Measurements from ENCODE around the gene PRKG1. TPM values are rescaled to one million over a fixed set of nuclear protein-coding genes. Genes with fewer than 3 reads are reported as not detected.

The PRKG1 gene
- polyA plus RNA-seq, 1 donor (not counting 4 experiments of a cell fraction or from before 2014, with no cell fraction given) = 0.24 TPM

- FAIRE-seq = no peak
- TF ChIP-seq CTCF (optimal IDR thresholded peaks at IDR 0.05 in 1 of 3, IDR thresholded peaks at IDR 0.05 in 1 of 3, conservative IDR thresholded peaks at IDR 0.05 in 1 of 3; ENCODE audit: extremely low read depth in 1 of 3, insufficient read depth in 2 of 3, low read length in 3 of 3) (no peak), EZH2 (IDR thresholded peaks at IDR 0.05; ENCODE audit: low read length) (no peak)
- no peaks in the 10 kb centered on the region for H3K9me3 ChIP-seq (ENCODE audit: control insufficient read depth, low read depth, low read length)
Measured at GRCh38 chr10:52030975-52031374, 956.7 kb downstream of the PRKG1 start.

GRCh38 chr10:52031771-52032170, 957.5 kb downstream of the PRKG1 start:
- FAIRE-seq = no peak

More at GRCh38 chr10:52030975-52031374, 956.7 kb downstream of the PRKG1 start:
- Histone ChIP-seq H3K79me2 (ENCODE audit: control insufficient read depth, insufficient read depth, low read length) (no peaks in the 10 kb centered on the region), H3K9ac (ENCODE audit: control insufficient read depth, extremely low read depth, insufficient read depth, low read length) (no peak overlapping the region), H3K27ac (ENCODE audit: control insufficient read depth, insufficient read depth, low read length) (no peak overlapping the region), H4K20me1 (ENCODE audit: control insufficient read depth, extremely low read depth, insufficient read depth, low read length) (no peaks in the 10 kb centered on the region), H3K36me3 (ENCODE audit: control insufficient read depth in 2 of 2, extremely low read depth in 1 of 2, insufficient read depth in 2 of 2, low read length in 2 of 2) (no peaks in the 10 kb centered on the region), H3K4me2 (ENCODE audit: control insufficient read depth, extremely low read depth, insufficient read depth, low read depth, low read length) (no peak overlapping the region), H3K9me1 (ENCODE audit: control insufficient read depth, extremely low read depth, insufficient read depth, low read length) (no peaks in the 10 kb centered on the region), H3K4me3 (ENCODE audit: control insufficient read depth in 2 of 3, extremely low read depth in 1 of 3, insufficient read depth in 2 of 3, low read depth in 1 of 3, low read length in 3 of 3) (no peak overlapping the region), H3K27me3 (ENCODE audit: control insufficient read depth, extremely low read depth, insufficient read depth, low read length) (no peaks in the 10 kb centered on the region), H2AFZ (ENCODE audit: control insufficient read depth, low read length) (no peak overlapping the region), H3K4me1 (ENCODE audit: control insufficient read depth, extremely low read depth, insufficient read depth, low read length) (no peaks in the 10 kb centered on the region)
- no peak for DNase-seq (ENCODE audit: low read depth, low spot score)
- dilution Hi-C loops (cut with MboI; ENCODE audit: extremely low pct_ligation_motif_present, low sequenced_read_pairs) = no loop called here

More at GRCh38 chr10:52031771-52032170, 957.5 kb downstream of the PRKG1 start:
- no peaks in the 10 kb centered on the region for H4K20me1 ChIP-seq (ENCODE audit: control insufficient read depth, extremely low read depth, insufficient read depth, low read length)
- no peaks in the 10 kb centered on the region for H3K9me1 ChIP-seq (ENCODE audit: control insufficient read depth, extremely low read depth, insufficient read depth, low read length)
- no peaks in the 10 kb centered on the region for H3K27me3 ChIP-seq (ENCODE audit: control insufficient read depth, extremely low read depth, insufficient read depth, low read length)
- dilution Hi-C loops (cut with MboI; ENCODE audit: extremely low pct_ligation_motif_present, low sequenced_read_pairs) = no loop called here
- H3K9ac ChIP-seq (ENCODE audit: control insufficient read depth, extremely low read depth, insufficient read depth, low read length) = no peak overlapping the region
- no peaks in the 10 kb centered on the region for H3K36me3 ChIP-seq (ENCODE audit: control insufficient read depth in 2 of 2, extremely low read depth in 1 of 2, insufficient read depth in 2 of 2, low read length in 2 of 2)
- no peak for DNase-seq (ENCODE audit: low read depth, low spot score)
- TF ChIP-seq EZH2 (IDR thresholded peaks at IDR 0.05; ENCODE audit: low read length) = no peak
- TF ChIP-seq CTCF (optimal IDR thresholded peaks at IDR 0.05 in 1 of 3, IDR thresholded peaks at IDR 0.05 in 1 of 3, conservative IDR thresholded peaks at IDR 0.05 in 1 of 3; ENCODE audit: extremely low read depth in 1 of 3, insufficient read depth in 2 of 3, low read length in 3 of 3) = no peak
- H3K4me1 ChIP-seq (ENCODE audit: control insufficient read depth, extremely low read depth, insufficient read depth, low read length) = no peaks in the 10 kb centered on the region
- no peak overlapping the region for H3K4me2 ChIP-seq (ENCODE audit: control insufficient read depth, extremely low read depth, insufficient read depth, low read depth, low read length)
- H3K9me3 ChIP-seq (ENCODE audit: control insufficient read depth, low read depth, low read length) = no peaks in the 10 kb centered on the region
- no peak overlapping the region for H3K4me3 ChIP-seq (ENCODE audit: control insufficient read depth in 2 of 3, extremely low read depth in 1 of 3, insufficient read depth in 2 of 3, low read depth in 1 of 3, low read length in 3 of 3)
- H2AFZ ChIP-seq (ENCODE audit: control insufficient read depth, low read length) = no peak overlapping the region
- H3K79me2 ChIP-seq (ENCODE audit: control insufficient read depth, insufficient read depth, low read length) = no peaks in the 10 kb centered on the region
- no peak overlapping the region for H3K27ac ChIP-seq (ENCODE audit: control insufficient read depth, insufficient read depth, low read length)

Data from keratinocyte (primary cell).